Chondrocyte (in vitro differentiated cells): Measurements from ENCODE around the gene SLC8A2. TPM values are rescaled to one million over a fixed set of nuclear protein-coding genes. Genes with fewer than 3 reads are reported as not detected.

Experiments used
- DNase-seq: peaks from one replicate; pipeline ENCODE4 v3.0.0; 2021; ENCODE audit warnings: mixed read lengths, low spot score
- H3K27ac Mint-ChIP-seq: one replicate; pipeline ENCODE4 v1.8.0; 2021; ENCODE audit warnings: mild to moderate bottlenecking, moderate library complexity, mixed read lengths; ENCODE audit not compliant: unreplicated experiment
- H3K27me3 Mint-ChIP-seq: 2 replicates; pipeline ENCODE4 v1.8.0; 2021; ENCODE audit warnings: low read depth, mixed read lengths
- H3K36me3 Mint-ChIP-seq: 2 replicates; pipeline ENCODE4 v1.8.0; 2021; ENCODE audit warnings: low read depth, mixed read lengths
- H3K4me1 Mint-ChIP-seq: 2 replicates; pipeline ENCODE4 v1.8.0; 2021; ENCODE audit warnings: low read depth, mild to moderate bottlenecking, mixed read lengths
- H3K4me3 Mint-ChIP-seq: one replicate; pipeline ENCODE4 v1.8.0; 2021; ENCODE audit warnings: mild to moderate bottlenecking, moderate library complexity, mixed read lengths; ENCODE audit not compliant: unreplicated experiment
- H3K9me3 Mint-ChIP-seq: 2 replicates; pipeline ENCODE4 v1.8.0; 2021; ENCODE audit warnings: low read depth, mixed read lengths
- CTCF ChIP-seq: fragments of 200-600 bp; sonication (generic); IDR thresholded peaks from 2 replicates; pipeline ENCODE4 v1.5.0; 2021; ENCODE audit warnings: antibody characterized with exemption, mild to moderate bottlenecking, moderate library complexity
- total RNA-seq: library from RNA; stranded (reverse); gene quantifications from 3 replicates; pipeline ENCODE4 v1.2.1, GENCODE V29; 2021

SLC8A2 gene
- total RNA-seq, 1 donor from 2014 or later: 0.42 TPM

DNA sequence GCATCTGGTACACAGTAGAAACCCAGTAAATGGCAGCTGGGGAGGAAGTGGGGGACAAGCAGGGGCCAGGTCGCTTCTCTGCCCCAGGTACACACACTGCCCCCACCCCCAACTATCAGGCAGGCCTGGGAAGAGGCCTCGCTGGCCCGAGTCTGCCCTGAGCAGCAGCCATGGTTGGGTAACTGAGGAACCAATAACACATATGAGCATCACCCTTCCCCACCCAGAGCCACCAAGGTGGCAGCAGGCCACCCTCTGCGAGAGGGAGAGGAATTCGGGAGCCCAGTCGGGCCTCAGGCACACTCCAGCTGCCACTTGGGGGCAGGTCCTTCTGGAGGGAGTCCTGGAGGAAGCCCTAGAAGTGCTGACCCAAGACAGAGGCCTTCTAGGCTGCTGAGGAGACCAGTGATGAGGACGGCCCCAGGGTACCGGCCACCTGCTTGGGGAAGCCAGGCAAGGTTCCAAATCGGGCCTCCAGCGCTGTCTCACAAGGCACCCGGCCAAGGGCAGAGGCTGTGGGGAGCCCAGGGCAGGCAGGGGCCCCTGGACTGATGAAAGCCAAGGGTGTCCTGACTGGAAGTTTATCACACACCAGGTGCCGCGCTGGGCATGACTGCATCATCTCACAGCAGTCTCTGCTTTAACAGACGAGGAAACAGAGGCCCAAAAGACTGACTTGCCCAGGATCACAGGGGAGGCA is 26.3 kb upstream of the SLC8A2 start:
- no peaks in the 10 kb centered on the region for H3K27me3 Mint-ChIP-seq
- no peaks in the 10 kb centered on the region for H3K4me1 Mint-ChIP-seq

DNA sequence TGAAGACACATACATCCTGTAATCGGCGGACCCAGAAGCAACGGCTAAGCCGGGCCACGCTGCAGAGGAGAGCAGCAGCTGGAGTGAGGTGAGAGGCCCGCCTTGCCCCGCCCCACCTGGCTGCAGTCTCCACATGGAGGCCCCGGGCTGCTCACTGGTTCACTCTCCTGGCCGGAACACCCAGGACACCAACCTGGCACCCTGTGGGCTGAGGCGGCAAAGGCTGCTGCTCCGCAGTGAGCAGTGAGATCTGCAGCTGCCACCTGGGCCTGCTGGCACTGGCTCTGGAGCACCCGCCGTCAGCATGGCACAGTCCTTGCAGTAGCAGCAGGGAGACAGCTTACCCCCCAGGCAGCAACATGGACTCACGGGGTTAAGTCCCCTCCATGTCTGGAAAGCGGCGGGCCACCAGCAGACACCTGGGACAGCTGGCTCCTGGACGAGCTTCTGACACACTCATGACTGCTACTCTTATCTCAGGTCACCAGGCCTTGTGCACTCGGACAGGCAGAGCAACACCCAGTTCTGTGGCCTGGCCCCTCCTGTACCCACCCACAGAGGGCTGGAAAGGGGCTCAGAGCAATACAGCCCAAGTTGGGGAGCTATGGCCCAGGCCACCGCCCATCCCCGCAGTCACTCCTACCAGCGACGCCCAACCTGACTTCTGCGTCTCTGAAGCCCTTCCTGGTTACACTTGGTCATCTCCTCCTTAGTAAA is 25.5 kb upstream of the SLC8A2 start:
- Mint-ChIP-seq H3K36me3 (peaks cover 7% of the 10 kb centered on the region), H3K4me1 (no peaks in the 10 kb centered on the region), H3K9me3 (no peaks in the 10 kb centered on the region), H3K27me3 (no peaks in the 10 kb centered on the region), H3K4me3 (no peak overlapping the region), H3K27ac (no peak overlapping the region)
- TF ChIP-seq CTCF: no peak
- DNase-seq: peak; percentile 90

More for the DNA sequence above, 26.3 kb upstream of the SLC8A2 start:
- H3K4me3 Mint-ChIP-seq: no peak overlapping the region
- H3K9me3 Mint-ChIP-seq: no peaks in the 10 kb centered on the region
- H3K36me3 Mint-ChIP-seq: peaks cover 9% of the 10 kb centered on the region
- no peak for TF ChIP-seq CTCF
- DNase-seq: no peak
- H3K27ac Mint-ChIP-seq: no peak overlapping the region

DNA sequence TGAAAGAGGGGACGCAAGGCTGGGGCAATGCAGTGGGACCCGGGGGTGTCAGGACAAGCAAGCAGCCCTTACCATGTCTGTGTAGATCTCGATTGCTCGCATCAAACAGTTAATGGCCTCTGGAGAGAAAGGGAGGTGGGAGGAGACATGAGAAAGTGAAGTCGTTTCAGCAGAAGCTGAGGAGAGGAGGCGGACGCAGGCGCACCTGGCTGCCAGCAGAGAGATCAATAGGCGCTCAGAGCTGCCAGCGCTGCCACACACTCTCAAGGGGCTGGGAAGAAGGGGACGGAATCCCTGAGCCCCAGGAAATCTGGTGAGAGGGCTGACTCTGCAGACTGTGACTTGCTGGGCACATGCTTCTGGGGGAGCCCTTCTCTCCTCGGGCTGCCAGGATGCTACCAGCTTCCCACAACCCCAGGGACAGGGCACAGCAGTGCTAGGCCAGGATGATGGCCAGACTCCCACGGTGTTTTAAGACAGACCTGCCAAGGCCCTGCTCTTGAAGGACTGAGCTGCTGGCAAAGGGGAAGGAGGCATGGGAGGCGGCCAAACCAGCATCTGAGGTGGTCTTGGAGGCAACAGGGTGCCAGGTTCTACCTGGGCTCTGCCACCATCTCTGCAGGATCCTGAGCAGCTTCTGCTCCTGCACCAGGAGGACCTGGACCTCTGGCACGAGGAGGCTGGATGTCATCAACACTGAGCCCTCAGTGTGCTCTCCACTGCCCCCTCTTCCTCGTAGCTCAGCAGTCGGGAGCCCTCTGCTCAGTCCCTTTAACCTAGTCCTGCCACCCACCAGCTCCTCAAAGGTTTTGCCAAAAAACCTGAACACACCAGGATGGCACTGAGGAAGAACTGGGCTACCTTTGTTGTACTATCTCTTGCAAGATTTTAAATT is 24.0 kb upstream of the SLC8A2 start:
- Mint-ChIP-seq H3K9me3 (no peaks in the 10 kb centered on the region), H3K4me3 (no peak overlapping the region), H3K4me1 (no peaks in the 10 kb centered on the region), H3K36me3 (peaks cover 2% of the 10 kb centered on the region), H3K27ac (no peak overlapping the region), H3K27me3 (no peaks in the 10 kb centered on the region)
- DNase-seq: no peak
- no peak for TF ChIP-seq CTCF

GRCh38 chr19:47494729-47495128 is 23.0 kb upstream of the SLC8A2 start:
- Mint-ChIP-seq H3K27ac (no peak overlapping the region), H3K9me3 (no peaks in the 10 kb centered on the region), H3K36me3 (peaks cover 6% of the 10 kb centered on the region), H3K4me1 (no peaks in the 10 kb centered on the region), H3K27me3 (no peaks in the 10 kb centered on the region), H3K4me3 (no peak overlapping the region)
- no peak for DNase-seq
- TF ChIP-seq CTCF: no peak

DNA sequence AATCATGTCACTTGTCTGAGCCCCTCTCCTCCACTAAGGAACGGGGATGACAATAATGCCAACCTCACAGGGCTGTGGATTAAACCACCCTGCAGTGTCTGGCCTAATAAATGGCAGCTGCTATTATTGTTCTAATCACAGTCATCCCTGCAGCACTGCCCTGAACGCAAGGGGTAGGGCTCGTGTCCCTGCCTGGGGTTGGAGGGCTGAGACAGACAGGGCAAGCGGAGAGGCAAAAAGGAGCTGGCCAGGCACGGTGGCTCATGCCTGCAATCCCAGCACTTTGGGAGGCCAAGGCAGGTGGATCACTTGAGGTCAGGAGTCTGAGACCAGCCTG is 22.5 kb upstream of the SLC8A2 start:
- H3K27me3 Mint-ChIP-seq: no peaks in the 10 kb centered on the region
- H3K4me1 Mint-ChIP-seq: no peaks in the 10 kb centered on the region
- no peak for DNase-seq
- H3K4me3 Mint-ChIP-seq: no peak overlapping the region
- H3K9me3 Mint-ChIP-seq: no peaks in the 10 kb centered on the region
- peaks cover 6% of the 10 kb centered on the region for H3K36me3 Mint-ChIP-seq
- TF ChIP-seq CTCF: no peak
- peak overlapping the region; percentile 27 for H3K27ac Mint-ChIP-seq
